SK-MEL-5 (cell line): ENCODE measurements around the gene EXOC3L1. TPM values are rescaled to one million over a fixed set of nuclear protein-coding genes. Genes with fewer than 3 reads are reported as not detected.

Source experiments
- DNase-seq: peaks from one replicate; pipeline ENCODE4 v3.0.0-alpha.2; 2016; ENCODE audit warnings: low read depth, low spot score
- in situ Hi-C: cut with HindIII; loops from 2 replicates; pipeline ENCODE4 v1.10.0; 2016; ENCODE audit warnings: low sequenced_read_pairs, high pct_unique_total_duplicates, low pct_unique_long_range_greater_than_20kb
- total RNA-seq: library from RNA; depleted of rRNA; stranded (reverse); fragments of >200 nt; shearing (Covaris generic); gene quantifications from 2 replicates; pipeline ENCODE4 v1.2.3, GENCODE V29; 2014

Gene EXOC3L1
- total RNA-seq, 1 experiment from 2014 or later: not detected

DNA sequence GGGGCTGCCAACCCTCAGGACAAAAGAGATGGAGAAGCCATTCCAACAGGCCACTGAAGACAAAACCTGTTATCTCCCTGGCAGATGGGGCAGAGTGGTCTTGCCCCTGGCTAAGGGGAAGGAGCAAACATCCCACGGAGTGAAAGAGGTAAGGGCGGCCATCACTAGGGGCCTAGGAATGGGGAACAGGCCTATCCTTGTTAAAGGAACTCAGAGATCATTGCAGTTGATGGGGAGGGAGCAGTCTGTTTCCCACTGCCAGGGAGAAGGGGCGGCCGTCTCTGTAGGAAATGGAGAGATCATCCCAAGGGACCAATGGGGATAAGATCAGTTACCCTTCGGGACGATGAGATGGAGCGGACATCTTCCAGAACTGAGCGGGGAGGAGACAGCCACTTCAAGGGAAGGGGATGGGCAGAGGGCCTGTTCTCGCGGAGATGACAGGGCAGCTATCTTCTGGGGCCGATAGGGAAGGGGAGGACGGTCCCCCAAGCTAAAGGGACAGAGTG lies 36.4 kb upstream of the EXOC3L1 start:
- DNase-seq: no peak
- in situ Hi-C loops: no loop called here

DNA sequence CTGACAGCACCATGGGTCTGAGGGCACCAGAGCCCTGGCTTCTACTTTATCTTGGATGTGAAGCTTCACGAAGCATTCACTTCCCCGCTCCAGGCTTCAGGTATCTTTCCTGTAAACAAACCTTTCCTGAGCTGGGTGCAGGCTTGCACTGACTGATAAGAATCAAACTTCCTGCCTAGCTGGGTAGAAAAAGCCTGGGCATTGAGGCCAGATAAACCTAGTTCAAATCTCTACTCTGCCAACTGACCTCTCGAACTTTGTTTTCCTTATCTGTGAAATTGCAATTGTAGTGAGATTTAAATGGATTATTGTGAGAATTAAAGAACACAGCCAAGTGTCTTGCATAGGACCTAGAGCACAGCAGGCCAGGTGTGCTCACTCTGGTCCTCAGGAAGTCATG lies 34.1 kb upstream of the EXOC3L1 start:
- in situ Hi-C loops: no loop called here
- DNase-seq: no peak

GRCh38 chr16:67216612-67217490 lies 26.9 kb upstream of the EXOC3L1 start:
- no peak for DNase-seq
- in situ Hi-C loops: no loop called here

- DNase-seq: peak; percentile 12
- in situ Hi-C loops: no loop called here
Measured at GRCh38 chr16:67215706-67216105, 25.8 kb upstream of the EXOC3L1 start.

DNA sequence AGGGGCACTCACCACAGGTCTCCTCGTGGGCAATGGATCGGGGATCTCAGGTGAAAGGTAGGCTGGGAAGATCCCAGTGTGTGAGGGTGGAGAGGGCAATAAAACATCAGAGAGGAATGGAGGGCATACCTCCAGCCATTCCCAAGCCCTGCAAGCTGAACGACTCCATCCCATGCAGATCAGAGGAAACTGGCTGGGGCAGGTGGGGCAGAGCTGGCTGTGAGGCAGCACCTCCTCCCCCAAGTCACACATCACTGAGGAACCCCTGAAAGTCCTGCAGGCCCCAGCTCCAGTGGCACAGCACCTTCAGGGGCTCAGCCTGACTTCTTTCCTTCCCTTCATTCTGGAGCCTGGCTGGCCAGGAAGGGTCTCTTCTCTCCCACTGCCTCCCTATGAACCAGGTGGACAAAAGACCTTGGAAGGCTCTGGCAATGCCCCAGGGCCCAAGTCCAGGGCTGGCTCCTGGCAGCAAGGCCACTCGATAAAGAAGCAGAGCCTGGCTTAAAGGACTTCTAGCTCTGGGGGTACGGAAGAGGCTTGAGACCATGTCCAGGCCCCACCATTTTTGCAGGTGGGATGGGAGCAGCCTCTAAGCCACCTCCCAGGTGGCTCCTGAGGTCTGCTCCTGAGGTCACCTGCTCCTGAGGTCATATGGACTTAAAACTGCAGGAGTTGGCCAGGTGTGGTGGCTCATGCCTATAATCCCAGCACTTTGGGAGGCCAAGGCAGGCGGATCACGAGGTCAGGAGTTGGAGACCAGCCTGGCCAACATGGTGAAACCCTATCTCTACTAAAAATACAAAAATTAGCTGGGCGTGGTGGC lies 23.5 kb upstream of the EXOC3L1 start:
- no peak for DNase-seq
- in situ Hi-C loops: no loop called here

GRCh38 chr16:67212766-67213165 lies 22.8 kb upstream of the EXOC3L1 start:
- no peak for DNase-seq
- in situ Hi-C loops: no loop called here

- no peak for DNase-seq
- in situ Hi-C loops: no loop called here
Measured at GRCh38 chr16:67211674-67212073, 21.7 kb upstream of the EXOC3L1 start.

GRCh38 chr16:67210069-67210937 lies 20.4 kb upstream of the EXOC3L1 start:
- in situ Hi-C loops: no loop called here
- no peak for DNase-seq

GRCh38 chr16:67209565-67209964 lies 19.6 kb upstream of the EXOC3L1 start:
- DNase-seq: no peak
- in situ Hi-C loops: no loop called here

- DNase-seq: no peak
- in situ Hi-C loops: no loop called here
Measured at GRCh38 chr16:67208154-67208896, 18.4 kb upstream of the EXOC3L1 start.

DNA sequence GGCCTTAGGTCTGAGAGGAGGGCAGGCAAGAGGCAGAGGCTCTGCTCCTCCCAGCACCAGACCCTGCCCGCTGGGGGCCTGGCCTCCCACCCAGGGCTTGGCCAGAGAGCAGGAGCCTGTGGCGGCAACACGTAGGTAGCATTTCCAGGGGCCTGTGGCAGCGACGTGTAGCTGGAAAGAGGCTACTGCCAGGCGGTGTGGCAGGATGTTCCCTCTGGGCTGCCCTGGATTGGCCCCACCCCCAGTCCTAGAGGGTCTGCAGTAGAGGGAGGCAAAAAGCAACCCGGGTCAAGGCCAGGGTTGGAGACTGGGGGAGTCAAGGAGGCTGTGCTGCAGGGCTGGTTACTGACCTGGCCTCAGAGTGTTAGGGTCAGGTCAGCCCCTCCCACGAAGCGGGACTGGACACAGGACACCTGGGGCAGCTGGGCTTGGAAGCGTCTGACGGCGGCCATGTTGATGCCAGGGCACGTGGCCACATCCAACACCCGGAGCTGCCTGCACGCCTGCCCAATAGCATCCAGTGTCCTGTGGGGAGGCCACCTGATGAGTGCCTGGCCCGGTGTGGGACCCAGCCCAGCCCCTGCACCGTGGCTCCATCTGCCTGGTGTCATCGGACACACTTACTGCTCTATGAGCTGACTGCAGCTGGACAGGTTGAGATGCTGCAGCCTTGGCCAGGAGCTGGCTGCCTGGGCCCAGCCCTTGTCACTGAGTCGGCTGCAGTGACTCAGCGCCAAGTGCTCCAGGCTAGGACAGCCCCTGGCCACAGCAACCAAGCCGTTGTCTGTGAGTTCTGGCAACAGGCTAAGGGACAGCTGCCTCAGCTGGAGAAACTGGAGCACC lies 17.5 kb upstream of the EXOC3L1 start:
- in situ Hi-C loops: no loop called here

DNA sequence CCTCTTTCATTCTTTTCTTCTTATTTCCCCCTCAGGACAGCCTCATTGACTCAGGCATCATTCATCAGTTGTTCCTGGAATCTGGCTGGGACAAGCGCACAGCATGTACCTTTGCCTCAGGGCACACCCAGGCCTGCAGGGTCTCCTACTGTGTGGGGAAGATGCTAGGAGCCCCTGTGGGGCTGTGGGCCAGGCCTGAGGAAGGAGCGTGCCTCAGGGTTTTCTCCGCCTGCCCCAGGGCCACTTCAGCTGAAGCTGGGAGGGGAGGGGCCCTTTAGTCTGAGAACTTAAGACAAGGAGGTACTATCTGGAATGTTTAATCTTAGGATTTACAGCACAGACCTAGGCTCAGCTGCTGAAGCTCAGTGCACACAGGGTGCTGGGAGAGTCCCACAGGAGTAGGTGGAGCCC lies 16.9 kb upstream of the EXOC3L1 start:
- in situ Hi-C loops: no loop called here
- no peak for DNase-seq

More for the DNA sequence above, 17.5 kb upstream of the EXOC3L1 start:
- no peak for DNase-seq

DNA sequence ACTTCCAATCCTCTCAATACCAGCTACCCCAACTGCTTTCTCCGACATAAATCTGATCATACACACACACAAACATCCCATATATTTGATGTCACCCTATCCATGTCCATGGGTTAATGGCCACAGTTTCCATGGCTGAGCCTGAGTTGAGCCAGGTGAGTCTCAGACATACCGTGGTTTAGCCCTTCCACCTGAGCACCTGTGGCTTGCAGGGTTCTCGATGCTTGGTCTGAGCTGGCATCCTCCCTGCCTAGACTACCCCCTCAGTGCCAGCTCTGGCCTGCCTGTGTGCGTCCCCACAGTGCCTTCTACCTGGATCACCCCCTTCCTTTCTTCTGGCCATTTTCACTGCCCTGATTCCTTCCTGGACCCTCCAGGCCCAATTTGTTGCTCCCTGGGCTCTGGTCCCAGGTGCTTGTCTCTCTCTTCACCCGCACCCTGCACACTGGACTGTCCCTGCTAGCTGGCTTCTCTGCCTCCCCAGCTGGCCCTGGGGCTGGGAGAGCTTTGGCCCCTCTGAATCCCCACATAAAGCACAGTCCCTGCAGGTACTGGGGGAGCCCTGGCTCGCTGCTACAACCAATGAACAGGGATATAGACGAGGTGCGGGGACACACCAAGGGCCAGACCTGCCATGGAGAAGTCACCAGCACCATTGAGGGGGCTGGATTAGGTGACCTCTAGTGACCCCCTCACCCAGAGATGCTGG lies 16.3 kb upstream of the EXOC3L1 start:
- no peak for DNase-seq
- in situ Hi-C loops: no loop called here

DNA sequence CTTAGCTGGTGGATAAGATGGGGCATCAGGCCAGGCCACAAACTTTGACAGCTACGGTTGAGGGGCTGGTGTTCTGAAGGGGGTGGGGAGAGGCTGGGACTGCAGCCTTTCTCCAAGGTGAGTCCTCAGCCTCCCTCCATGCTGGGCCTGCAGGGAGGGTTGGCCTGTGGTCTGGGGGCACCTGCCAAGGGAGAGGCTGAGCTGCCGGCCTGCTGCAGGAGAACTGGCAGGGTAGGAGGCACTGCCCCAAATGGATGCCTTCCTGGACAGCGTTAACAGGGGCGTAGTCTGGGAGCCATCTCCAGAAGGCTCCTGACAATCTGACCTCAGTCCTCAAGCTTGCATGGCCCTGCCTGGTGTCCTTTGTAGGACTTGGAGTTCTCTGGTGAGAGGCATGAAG lies 14.1 kb upstream of the EXOC3L1 start:
- DNase-seq: no peak
- in situ Hi-C loops: no loop called here

DNA sequence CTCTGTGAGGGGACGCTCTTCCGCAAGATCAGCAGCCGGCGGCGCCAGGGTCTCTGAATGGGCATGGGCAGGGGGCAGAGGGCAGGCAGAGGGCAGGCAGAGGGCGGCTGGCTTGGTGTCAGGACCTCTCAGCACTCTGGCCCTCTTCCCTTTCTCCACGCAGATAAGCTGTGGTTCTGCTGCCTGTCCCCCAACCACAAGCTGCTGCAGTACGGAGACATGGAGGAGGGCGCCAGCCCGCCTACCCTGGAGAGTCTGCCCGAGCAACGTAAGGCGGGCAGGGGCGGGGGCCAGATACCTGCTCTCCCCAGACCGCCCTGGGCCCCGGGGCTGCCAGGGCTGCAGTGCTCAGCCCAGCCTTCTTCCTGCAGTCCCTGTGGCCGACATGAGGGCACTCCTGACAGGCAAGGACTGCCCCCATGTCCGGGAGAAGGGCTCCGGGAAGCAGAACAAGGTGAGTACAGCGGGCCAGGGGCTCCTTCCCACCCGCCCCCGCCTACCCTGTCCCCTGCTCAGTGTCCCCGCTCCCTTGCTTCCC lies 13.1 kb upstream of the EXOC3L1 start:
- no peak for DNase-seq
- in situ Hi-C loops: no loop called here
